ENCODE results near the gene KIF13A.

The KIF13A gene

DNA sequence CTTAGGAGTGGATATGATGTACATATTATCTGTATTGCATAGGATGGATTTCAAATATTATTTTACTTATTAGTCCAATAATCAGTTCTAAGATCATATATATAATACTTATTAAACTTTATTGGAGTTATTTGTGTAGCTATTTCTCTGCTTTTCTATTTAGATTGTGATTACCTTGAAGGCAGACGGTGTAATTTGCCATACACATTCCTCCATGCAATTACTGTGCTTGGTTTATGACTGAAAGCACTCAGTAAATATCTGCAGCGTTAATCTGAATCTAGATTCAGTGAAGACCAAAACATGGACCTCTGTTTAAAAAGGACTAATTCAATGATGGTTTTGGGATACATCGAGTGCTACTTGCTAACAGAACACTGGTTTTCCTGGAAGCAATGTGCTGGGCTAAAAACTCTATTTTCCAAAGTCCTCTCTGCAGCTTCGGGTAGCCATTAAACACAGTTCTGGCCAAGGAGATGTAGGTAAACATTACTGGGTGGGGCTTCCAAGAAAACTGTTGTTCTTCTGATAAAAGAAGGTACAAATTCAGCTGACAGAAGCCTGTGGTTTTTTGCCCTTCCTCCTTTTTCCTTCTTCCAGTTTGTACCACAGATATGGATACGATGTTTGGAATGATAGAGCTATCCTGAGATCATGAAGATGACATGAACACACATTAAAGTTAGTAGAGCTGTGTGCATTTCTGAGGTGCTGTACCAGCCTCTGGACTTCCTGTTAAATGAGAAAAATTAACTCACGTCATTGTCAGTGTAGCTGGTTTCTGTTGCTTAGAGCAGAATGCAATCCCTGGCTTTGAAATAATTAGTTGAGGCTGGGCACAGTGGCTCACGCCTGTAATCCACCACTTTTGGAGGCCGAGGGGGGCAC, 144.3 kb downstream of the KIF13A start:
- H3K4me1 Mint-ChIP-seq, result no peaks in the 10 kb centered on the region
- H3K9me3 Mint-ChIP-seq, result no peaks in the 10 kb centered on the region
- DNase-seq, result no peak
- H3K27ac Mint-ChIP-seq, result no peak overlapping the region
- H3K36me3 Mint-ChIP-seq (ENCODE audit: low read depth), result peaks cover 7% of the 10 kb centered on the region
- no peak overlapping the region for H3K4me3 Mint-ChIP-seq
- no peaks in the 10 kb centered on the region for H3K27me3 Mint-ChIP-seq (ENCODE audit: low read depth, poor library complexity)
- TF ChIP-seq, protein P1, sequence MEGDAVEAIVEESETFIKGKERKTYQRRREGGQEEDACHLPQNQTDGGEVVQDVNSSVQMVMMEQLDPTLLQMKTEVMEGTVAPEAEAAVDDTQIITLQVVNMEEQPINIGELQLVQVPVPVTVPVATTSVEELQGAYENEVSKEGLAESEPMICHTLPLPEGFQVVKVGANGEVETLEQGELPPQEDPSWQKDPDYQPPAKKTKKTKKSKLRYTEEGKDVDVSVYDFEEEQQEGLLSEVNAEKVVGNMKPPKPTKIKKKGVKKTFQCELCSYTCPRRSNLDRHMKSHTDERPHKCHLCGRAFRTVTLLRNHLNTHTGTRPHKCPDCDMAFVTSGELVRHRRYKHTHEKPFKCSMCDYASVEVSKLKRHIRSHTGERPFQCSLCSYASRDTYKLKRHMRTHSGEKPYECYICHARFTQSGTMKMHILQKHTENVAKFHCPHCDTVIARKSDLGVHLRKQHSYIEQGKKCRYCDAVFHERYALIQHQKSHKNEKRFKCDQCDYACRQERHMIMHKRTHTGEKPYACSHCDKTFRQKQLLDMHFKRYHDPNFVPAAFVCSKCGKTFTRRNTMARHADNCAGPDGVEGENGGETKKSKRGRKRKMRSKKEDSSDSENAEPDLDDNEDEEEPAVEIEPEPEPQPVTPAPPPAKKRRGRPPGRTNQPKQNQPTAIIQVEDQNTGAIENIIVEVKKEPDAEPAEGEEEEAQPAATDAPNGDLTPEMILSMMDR (IDR thresholded peaks at IDR 0.05), result no peak

DNA sequence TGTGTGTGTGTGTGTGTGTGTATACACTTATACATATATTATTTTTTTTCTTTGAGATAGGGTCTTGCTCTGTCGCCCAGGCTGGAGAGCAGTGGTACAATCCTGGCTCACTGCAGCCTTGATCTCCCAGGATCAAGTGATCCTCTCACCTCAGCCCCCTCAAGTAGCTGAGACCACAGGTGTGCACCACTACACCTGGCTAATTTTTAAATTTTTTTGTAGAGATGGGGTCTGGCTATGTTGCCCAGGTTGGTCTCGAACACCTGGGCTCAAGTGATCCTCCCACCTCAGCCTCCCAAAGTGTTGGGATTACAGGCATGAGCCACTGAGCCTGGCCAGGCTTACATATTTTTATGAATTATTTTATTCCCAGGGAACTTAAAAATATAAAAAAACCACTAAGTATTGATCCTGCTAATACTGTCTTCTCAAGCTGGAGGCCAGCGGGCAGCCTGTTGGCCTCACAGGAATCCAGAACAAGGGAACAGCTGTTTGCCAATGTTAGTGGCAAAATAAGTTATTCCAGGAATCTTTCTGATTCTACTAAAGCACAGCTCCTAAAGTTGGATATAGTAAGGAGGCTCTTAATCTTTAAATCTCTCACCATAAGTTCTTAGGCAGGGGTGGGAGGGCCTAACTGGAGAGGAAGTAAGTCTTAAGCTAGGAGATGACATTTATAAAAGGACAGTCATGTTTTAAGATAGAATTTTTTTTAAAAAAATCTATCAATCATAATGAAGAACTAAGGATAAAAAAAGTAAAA, 145.2 kb downstream of the KIF13A start:
- Mint-ChIP-seq H3K36me3 (ENCODE audit: low read depth) (peaks cover 9% of the 10 kb centered on the region), H3K4me3 (no peak overlapping the region), H3K27me3 (ENCODE audit: low read depth, poor library complexity) (no peaks in the 10 kb centered on the region), H3K9me3 (no peaks in the 10 kb centered on the region), H3K27ac (no peak overlapping the region), H3K4me1 (no peaks in the 10 kb centered on the region)
- DNase-seq, result no peak
- TF ChIP-seq, protein P1 (IDR thresholded peaks at IDR 0.05), result no peak

DNA sequence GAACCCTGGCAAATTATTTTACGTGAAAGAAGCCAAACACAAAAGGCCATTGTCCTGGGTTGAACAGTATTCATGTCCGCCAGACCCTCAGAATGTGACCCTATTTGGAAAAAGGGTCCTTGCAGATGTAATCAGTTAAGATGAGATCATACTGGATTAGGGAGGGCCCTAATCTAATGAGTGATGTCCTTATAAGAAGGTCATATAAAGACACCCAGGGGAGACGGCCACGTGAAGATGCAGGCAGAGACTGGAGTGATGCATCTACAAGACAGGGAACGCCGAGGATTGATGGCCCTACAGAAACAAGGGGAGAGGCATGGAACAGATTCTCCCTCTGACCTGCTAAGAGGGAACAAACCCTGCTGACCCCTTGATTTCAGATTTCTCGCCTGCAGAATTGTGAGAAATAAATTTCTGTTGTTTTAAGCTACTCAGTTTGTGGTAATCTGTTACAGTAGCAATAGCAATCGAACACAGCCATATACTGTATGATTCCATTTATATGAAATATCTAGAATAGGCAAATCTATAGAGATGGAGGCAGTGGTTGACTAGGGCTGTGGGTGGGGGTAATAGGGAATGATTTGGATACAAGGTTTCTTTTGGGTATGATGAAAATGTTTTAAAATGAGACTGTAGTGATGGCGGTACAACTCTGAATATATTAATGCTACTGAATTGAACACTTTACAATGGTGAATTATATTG, 147.8 kb downstream of the KIF13A start:
- Mint-ChIP-seq H3K27ac (peak overlapping the region; percentile 61), H3K4me3 (no peak overlapping the region), H3K27me3 (ENCODE audit: low read depth, poor library complexity) (no peaks in the 10 kb centered on the region), H3K4me1 (peaks cover 6% of the 10 kb centered on the region), H3K36me3 (ENCODE audit: low read depth) (peaks cover 23% of the 10 kb centered on the region), H3K9me3 (no peaks in the 10 kb centered on the region)
- no peak for DNase-seq
- TF ChIP-seq, protein P1 (IDR thresholded peaks at IDR 0.05), result no peak

DNA sequence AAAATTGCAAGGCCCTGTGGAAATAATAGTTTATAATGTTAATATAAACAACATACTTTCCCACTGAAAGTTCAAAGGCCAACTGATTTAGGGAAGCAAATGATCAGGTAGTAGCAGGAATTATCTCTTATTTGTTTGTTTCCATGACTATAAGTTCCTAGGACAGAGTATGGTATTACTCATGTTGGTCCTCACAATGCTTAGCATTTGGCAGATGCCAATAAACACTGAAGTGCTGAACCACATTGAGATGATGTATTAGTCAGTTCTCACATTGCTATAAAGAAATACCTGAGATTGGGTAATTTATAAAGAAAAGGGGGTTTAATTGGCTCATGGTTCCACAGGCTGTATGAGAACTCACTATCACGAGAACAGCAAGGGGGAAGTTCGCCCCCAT, 151.1 kb downstream of the KIF13A start:
- Mint-ChIP-seq H3K36me3 (ENCODE audit: low read depth) (peaks cover 34% of the 10 kb centered on the region), H3K27me3 (ENCODE audit: low read depth, poor library complexity) (no peaks in the 10 kb centered on the region), H3K9me3 (no peaks in the 10 kb centered on the region), H3K27ac (no peak overlapping the region), H3K4me1 (peaks cover 6% of the 10 kb centered on the region), H3K4me3 (no peak overlapping the region)
- TF ChIP-seq, protein P1 (IDR thresholded peaks at IDR 0.05), result no peak
- no peak for DNase-seq

DNA sequence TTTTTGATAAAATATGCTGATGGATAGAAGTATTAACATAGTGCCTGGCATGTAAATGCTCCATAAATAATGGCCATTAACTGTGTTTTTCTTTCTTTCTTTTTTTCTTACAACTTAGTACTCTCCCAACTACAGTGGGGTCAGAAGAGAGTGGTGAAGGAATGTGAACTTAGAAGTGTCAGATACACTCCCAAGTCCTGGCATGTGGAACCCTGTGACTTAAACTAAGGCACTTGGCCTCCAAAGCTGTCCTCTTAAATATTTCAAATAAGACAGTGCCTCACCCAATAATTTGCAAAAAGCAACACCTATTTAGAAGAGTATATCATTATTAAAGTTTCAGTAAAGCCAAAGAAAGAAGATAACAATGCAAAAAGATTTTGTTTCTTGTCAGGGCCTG, 151.7 kb downstream of the KIF13A start:
- TF ChIP-seq, protein P1 (IDR thresholded peaks at IDR 0.05), result no peak
- H3K4me3 Mint-ChIP-seq, result no peak overlapping the region
- H3K27me3 Mint-ChIP-seq (ENCODE audit: low read depth, poor library complexity), result no peaks in the 10 kb centered on the region
- DNase-seq, result no peak
- no peak overlapping the region for H3K27ac Mint-ChIP-seq
- H3K9me3 Mint-ChIP-seq, result no peaks in the 10 kb centered on the region
- peaks cover 38% of the 10 kb centered on the region for H3K36me3 Mint-ChIP-seq (ENCODE audit: low read depth)
- H3K4me1 Mint-ChIP-seq, result peaks cover 6% of the 10 kb centered on the region
